ENCODE results near the gene TDRD10. TPM values are rescaled to one million over a fixed set of nuclear protein-coding genes. Genes with fewer than 3 reads are reported as not detected.

The TDRD10 gene
- total and polyA plus RNA-seq, 2 experiments from 2014 or later: 0.29 TPM; not detected in 1

DNA sequence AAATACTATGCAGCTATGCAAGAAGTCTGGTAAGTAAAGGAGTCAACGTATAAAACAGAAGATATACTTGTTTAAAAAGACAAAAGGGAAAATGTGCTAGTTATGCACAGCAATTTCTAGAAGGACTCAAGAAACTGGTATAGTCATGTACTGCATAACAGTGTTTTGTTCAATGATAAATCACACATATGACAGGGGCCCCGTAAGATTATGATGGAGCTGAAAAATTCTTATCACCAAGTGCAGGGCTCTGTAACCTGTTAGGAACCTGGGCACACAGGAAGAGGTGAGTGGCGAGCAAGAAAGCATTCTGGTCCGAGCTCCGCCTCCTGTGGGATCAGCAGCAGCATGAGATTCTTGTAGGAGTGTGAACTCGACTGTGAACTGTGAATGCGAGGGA is 92.8 kb downstream of the TDRD10 start:
- peaks cover 2% of the 10 kb centered on the region for H3K27me3 Mint-ChIP-seq (ENCODE audit: insufficient read depth, low read depth, poor library complexity)
- H3K4me3 Mint-ChIP-seq: no peak overlapping the region
- Histone ChIP-seq H3K4me3 (no peak overlapping the region), H3K9me2 (ENCODE audit: insufficient read depth) (no peaks in the 10 kb centered on the region), H3K27ac (ENCODE audit: low read depth) (no peak overlapping the region), H2AFZ (no peak overlapping the region), H3K27me3 (ENCODE audit: insufficient read depth) (no peaks in the 10 kb centered on the region), H4K20me1 (replicated peaks; ENCODE audit: insufficient read depth) (peaks cover 48% of the 10 kb centered on the region), H3F3A (replicated peaks; ENCODE audit: low read depth) (no peaks in the 10 kb centered on the region), H3K4me2 (no peak overlapping the region), H3K79me2 (replicated peaks; ENCODE audit: insufficient read depth) (peaks cover 14% of the 10 kb centered on the region), H3K36me3 (ENCODE audit: insufficient read depth) (peaks cover 84% of the 10 kb centered on the region), H3K4me1 (ENCODE audit: insufficient read depth) (no peaks in the 10 kb centered on the region)
- no peak for DNase-seq (ENCODE audit: low spot score)
- TF ChIP-seq, protein P1, sequence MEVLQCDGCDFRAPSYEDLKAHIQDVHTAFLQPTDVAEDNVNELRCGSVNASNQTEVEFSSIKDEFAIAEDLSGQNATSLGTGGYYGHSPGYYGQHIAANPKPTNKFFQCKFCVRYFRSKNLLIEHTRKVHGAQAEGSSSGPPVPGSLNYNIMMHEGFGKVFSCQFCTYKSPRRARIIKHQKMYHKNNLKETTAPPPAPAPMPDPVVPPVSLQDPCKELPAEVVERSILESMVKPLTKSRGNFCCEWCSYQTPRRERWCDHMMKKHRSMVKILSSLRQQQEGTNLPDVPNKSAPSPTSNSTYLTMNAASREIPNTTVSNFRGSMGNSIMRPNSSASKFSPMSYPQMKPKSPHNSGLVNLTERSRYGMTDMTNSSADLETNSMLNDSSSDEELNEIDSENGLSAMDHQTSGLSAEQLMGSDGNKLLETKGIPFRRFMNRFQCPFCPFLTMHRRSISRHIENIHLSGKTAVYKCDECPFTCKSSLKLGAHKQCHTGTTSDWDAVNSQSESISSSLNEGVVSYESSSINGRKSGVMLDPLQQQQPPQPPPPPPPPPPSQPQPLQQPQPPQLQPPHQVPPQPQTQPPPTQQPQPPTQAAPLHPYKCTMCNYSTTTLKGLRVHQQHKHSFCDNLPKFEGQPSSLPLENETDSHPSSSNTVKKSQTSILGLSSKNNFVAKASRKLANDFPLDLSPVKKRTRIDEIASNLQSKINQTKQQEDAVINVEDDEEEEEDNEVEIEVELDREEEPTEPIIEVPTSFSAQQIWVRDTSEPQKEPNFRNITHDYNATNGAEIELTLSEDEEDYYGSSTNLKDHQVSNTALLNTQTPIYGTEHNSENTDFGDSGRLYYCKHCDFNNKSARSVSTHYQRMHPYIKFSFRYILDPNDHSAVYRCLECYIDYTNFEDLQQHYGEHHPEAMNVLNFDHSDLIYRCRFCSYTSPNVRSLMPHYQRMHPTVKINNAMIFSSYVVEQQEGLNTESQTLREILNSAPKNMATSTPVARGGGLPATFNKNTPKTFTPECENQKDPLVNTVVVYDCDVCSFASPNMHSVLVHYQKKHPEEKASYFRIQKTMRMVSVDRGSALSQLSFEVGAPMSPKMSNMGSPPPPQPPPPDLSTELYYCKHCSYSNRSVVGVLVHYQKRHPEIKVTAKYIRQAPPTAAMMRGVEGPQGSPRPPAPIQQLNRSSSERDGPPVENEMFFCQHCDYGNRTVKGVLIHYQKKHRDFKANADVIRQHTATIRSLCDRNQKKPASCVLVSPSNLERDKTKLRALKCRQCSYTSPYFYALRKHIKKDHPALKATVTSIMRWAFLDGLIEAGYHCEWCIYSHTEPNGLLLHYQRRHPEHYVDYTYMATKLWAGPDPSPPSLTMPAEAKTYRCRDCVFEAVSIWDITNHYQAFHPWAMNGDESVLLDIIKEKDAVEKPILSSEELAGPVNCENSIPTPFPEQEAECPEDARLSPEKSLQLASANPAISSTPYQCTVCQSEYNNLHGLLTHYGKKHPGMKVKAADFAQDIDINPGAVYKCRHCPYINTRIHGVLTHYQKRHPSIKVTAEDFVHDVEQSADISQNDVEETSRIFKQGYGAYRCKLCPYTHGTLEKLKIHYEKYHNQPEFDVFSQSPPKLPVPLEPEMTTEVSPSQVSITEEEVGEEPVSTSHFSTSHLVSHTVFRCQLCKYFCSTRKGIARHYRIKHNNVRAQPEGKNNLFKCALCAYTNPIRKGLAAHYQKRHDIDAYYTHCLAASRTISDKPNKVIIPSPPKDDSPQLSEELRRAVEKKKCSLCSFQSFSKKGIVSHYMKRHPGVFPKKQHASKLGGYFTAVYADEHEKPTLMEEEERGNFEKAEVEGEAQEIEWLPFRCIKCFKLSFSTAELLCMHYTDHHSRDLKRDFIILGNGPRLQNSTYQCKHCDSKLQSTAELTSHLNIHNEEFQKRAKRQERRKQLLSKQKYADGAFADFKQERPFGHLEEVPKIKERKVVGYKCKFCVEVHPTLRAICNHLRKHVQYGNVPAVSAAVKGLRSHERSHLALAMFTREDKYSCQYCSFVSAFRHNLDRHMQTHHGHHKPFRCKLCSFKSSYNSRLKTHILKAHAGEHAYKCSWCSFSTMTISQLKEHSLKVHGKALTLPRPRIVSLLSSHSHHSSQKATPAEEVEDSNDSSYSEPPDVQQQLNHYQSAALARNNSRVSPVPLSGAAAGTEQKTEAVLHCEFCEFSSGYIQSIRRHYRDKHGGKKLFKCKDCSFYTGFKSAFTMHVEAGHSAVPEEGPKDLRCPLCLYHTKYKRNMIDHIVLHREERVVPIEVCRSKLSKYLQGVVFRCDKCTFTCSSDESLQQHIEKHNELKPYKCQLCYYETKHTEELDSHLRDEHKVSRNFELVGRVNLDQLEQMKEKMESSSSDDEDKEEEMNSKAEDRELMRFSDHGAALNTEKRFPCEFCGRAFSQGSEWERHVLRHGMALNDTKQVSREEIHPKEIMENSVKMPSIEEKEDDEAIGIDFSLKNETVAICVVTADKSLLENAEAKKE (CRISPR knock-in tag; IDR thresholded peaks at IDR 0.05): no peak
- TF ChIP-seq JUNB (IDR thresholded peaks at IDR 0.05; ENCODE audit: unreplicated experiment): no peak
- TF ChIP-seq EZH2phosphoT487 (IDR thresholded peaks at IDR 0.05; ENCODE audit: unreplicated experiment): no peak
- TF ChIP-seq ZNF114 (CRISPR knock-in tag; IDR thresholded peaks at IDR 0.05): no peak
- TF ChIP-seq ZNF331 (CRISPR knock-in tag; IDR thresholded peaks at IDR 0.05; ENCODE audit: low read depth): no peak
- TF ChIP-seq, protein P2, sequence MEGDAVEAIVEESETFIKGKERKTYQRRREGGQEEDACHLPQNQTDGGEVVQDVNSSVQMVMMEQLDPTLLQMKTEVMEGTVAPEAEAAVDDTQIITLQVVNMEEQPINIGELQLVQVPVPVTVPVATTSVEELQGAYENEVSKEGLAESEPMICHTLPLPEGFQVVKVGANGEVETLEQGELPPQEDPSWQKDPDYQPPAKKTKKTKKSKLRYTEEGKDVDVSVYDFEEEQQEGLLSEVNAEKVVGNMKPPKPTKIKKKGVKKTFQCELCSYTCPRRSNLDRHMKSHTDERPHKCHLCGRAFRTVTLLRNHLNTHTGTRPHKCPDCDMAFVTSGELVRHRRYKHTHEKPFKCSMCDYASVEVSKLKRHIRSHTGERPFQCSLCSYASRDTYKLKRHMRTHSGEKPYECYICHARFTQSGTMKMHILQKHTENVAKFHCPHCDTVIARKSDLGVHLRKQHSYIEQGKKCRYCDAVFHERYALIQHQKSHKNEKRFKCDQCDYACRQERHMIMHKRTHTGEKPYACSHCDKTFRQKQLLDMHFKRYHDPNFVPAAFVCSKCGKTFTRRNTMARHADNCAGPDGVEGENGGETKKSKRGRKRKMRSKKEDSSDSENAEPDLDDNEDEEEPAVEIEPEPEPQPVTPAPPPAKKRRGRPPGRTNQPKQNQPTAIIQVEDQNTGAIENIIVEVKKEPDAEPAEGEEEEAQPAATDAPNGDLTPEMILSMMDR (conservative IDR thresholded peaks at IDR 0.05; ENCODE audit: low read depth in 2 of 2): no peak
- no peak for TF ChIP-seq CREB1 (CRISPR knock-in tag; IDR thresholded peaks at IDR 0.05; ENCODE audit: low read depth)
- TF ChIP-seq, protein P3, sequence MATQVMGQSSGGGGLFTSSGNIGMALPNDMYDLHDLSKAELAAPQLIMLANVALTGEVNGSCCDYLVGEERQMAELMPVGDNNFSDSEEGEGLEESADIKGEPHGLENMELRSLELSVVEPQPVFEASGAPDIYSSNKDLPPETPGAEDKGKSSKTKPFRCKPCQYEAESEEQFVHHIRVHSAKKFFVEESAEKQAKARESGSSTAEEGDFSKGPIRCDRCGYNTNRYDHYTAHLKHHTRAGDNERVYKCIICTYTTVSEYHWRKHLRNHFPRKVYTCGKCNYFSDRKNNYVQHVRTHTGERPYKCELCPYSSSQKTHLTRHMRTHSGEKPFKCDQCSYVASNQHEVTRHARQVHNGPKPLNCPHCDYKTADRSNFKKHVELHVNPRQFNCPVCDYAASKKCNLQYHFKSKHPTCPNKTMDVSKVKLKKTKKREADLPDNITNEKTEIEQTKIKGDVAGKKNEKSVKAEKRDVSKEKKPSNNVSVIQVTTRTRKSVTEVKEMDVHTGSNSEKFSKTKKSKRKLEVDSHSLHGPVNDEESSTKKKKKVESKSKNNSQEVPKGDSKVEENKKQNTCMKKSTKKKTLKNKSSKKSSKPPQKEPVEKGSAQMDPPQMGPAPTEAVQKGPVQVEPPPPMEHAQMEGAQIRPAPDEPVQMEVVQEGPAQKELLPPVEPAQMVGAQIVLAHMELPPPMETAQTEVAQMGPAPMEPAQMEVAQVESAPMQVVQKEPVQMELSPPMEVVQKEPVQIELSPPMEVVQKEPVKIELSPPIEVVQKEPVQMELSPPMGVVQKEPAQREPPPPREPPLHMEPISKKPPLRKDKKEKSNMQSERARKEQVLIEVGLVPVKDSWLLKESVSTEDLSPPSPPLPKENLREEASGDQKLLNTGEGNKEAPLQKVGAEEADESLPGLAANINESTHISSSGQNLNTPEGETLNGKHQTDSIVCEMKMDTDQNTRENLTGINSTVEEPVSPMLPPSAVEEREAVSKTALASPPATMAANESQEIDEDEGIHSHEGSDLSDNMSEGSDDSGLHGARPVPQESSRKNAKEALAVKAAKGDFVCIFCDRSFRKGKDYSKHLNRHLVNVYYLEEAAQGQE (IDR thresholded peaks at IDR 0.05; ENCODE audit: unreplicated experiment): no peak
- no peak for TF ChIP-seq STAT1 (IDR thresholded peaks at IDR 0.05; ENCODE audit: unreplicated experiment)
- no peak for TF ChIP-seq EZH2 (IDR thresholded peaks at IDR 0.05; ENCODE audit: low read depth, unreplicated experiment)
- no peak overlapping the region for H3K27ac Mint-ChIP-seq
- H3K4me1 Mint-ChIP-seq: no peaks in the 10 kb centered on the region
- ATAC-seq: no peak
- H3K9me3 Mint-ChIP-seq: no peaks in the 10 kb centered on the region
- peaks cover 87% of the 10 kb centered on the region for H3K36me3 Mint-ChIP-seq (ENCODE audit: low read depth)

Data from GM23338 (cell line).